ENCODE measurements around the gene EXOC3. TPM values are rescaled to one million over a fixed set of nuclear protein-coding genes. Genes with fewer than 3 reads are reported as not detected.

EXOC3 gene
- total RNA-seq, 1 experiment from 2014 or later = 52.4 TPM

DNA sequence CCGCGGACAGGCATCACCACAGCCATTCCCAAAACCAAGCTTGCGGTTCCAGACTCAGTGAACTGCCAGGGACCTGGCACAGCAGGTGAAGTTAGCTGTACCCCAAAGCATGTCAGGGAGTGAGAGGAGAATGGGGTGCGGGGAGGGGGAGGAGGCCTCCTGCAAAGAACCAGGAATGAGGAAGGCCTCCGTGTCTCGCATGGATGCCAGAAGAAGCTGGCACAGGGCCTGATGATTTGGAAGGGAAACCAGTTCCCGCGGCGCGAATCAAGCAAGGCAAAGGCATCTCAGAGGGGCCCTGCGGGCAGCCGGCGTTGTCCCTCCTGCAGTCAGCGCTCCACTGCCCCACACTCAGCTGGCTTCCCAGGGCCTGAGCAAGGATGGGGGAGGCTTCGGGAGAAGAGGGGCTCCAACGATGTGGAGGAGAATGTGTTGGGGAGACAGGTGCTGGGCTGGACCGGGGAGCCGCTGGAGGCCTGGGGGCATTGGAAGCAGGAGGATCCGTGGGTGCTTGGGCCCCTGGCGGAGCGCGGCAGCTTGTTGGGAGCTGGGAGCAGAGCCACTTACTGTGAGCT is 66.7 kb downstream of the EXOC3 start:
- Histone ChIP-seq H3K4me1 (ENCODE audit: control insufficient read depth in 1 of 2, insufficient read depth in 2 of 2, low read length in 2 of 2) (no peaks in the 10 kb centered on the region), H3K36me3 (ENCODE audit: control insufficient read depth in 1 of 2, insufficient read depth in 2 of 2, low read length in 2 of 2) (no peaks in the 10 kb centered on the region), H3K79me2 (ENCODE audit: insufficient read depth, low read length) (no peaks in the 10 kb centered on the region), H3K9me2 (ENCODE audit: insufficient read depth) (no peaks in the 10 kb centered on the region), H3K27me3 (ENCODE audit: insufficient read depth, low read length) (no peaks in the 10 kb centered on the region), H3K27ac (ENCODE audit: low read depth, low read length) (no peak overlapping the region), H3K9me3 (ENCODE audit: control insufficient read depth in 1 of 2, insufficient read depth in 1 of 2, low read depth in 1 of 2, low read length in 2 of 2) (no peaks in the 10 kb centered on the region), H2AFZ (ENCODE audit: low read depth, low read length, poor library complexity, severe bottlenecking) (no peak overlapping the region), H3K9ac (ENCODE audit: low read length) (no peak overlapping the region), H3K4me3 (replicated peaks in 1 of 2; ENCODE audit: low read depth in 1 of 2, low read length in 2 of 2) (no peak overlapping the region), H4K20me1 (ENCODE audit: insufficient read depth) (no peaks in the 10 kb centered on the region), H3K4me2 (ENCODE audit: low read length) (no peak overlapping the region)
- TF ChIP-seq CBX3 (IDR thresholded peaks at IDR 0.05; ENCODE audit: low read depth) = no peak
- TF ChIP-seq, protein P1, sequence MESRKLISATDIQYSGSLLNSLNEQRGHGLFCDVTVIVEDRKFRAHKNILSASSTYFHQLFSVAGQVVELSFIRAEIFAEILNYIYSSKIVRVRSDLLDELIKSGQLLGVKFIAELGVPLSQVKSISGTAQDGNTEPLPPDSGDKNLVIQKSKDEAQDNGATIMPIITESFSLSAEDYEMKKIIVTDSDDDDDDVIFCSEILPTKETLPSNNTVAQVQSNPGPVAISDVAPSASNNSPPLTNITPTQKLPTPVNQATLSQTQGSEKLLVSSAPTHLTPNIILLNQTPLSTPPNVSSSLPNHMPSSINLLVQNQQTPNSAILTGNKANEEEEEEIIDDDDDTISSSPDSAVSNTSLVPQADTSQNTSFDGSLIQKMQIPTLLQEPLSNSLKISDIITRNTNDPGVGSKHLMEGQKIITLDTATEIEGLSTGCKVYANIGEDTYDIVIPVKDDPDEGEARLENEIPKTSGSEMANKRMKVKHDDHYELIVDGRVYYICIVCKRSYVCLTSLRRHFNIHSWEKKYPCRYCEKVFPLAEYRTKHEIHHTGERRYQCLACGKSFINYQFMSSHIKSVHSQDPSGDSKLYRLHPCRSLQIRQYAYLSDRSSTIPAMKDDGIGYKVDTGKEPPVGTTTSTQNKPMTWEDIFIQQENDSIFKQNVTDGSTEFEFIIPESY (IDR thresholded peaks at IDR 0.05; ENCODE audit: extremely low read depth, insufficient replicate concordance, low read length) = no peak
- TF ChIP-seq CEBPB (IDR thresholded peaks at IDR 0.05; ENCODE audit: low read depth) = no peak
- TF ChIP-seq POLR2AphosphoS5 (IDR thresholded peaks at IDR 0.05; ENCODE audit: low read depth, low read length) = no peak
- TF ChIP-seq ELF1 (IDR thresholded peaks at IDR 0.05; ENCODE audit: borderline replicate concordance, low read depth) = no peak
- TF ChIP-seq FOSL1 (IDR thresholded peaks at IDR 0.05; ENCODE audit: low read depth) = no peak
- no peak for TF ChIP-seq POLR2A (IDR thresholded peaks at IDR 0.05; ENCODE audit: borderline replicate concordance, extremely low read depth, insufficient read depth, insufficient read length)
- BruUV-seq (replicated peaks) = no TSS peak
- ChIA-PET POLR2A (no interaction called here), RAD21 (ENCODE audit: low non-redundant PET in 1 of 2, low total read pairs in 2 of 2, uncharacterized antibody in 2 of 2, unreplicated experiment in 2 of 2) (no interaction called here), CTCF (no interaction called here)
- intact Hi-C loops (cut with micrococcal nuclease) = no loop called here
- no peak for ATAC-seq
- no peak for DNase-seq (ENCODE audit: low read depth, low spot score)

DNA sequence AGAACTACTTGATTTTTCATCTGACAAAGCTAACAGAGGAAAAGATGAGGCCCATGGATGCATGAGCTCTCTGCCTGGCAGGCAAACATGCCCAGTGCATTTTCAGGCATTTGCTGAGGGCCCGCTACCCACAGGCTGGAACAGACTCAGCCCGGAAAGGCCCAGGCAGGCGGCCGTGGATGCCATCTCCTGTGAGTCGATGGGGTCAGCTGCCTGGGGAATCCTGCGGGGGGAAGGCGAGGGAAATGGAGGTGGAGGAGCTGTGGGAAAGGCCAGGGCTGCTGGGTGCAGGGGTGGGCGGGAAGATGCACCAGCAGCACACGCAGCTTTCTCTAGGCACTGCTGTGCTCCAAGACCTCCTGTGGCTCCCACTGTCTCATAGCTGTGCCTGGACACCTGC is 67.5 kb downstream of the EXOC3 start:
- Histone ChIP-seq H3K27ac (ENCODE audit: low read depth, low read length) (no peak overlapping the region), H3K9ac (ENCODE audit: low read length) (no peak overlapping the region), H2AFZ (ENCODE audit: low read depth, low read length, poor library complexity, severe bottlenecking) (no peak overlapping the region), H3K4me3 (replicated peaks in 1 of 2; ENCODE audit: low read depth in 1 of 2, low read length in 2 of 2) (no peak overlapping the region), H3K4me1 (ENCODE audit: control insufficient read depth in 1 of 2, insufficient read depth in 2 of 2, low read length in 2 of 2) (no peaks in the 10 kb centered on the region), H3K27me3 (ENCODE audit: insufficient read depth, low read length) (no peaks in the 10 kb centered on the region), H4K20me1 (ENCODE audit: insufficient read depth) (no peaks in the 10 kb centered on the region), H3K79me2 (ENCODE audit: insufficient read depth, low read length) (no peaks in the 10 kb centered on the region), H3K36me3 (ENCODE audit: control insufficient read depth in 1 of 2, insufficient read depth in 2 of 2, low read length in 2 of 2) (no peaks in the 10 kb centered on the region), H3K4me2 (ENCODE audit: low read length) (no peak overlapping the region), H3K9me2 (ENCODE audit: insufficient read depth) (no peaks in the 10 kb centered on the region), H3K9me3 (ENCODE audit: control insufficient read depth in 1 of 2, insufficient read depth in 1 of 2, low read depth in 1 of 2, low read length in 2 of 2) (no peaks in the 10 kb centered on the region)
- ChIA-PET CTCF (interaction anchor here (0.6 kb wide), 1 partner anchor 17 kb away, joined by 3 read pairs; no protein-coding TSS in a partner anchor), POLR2A (no interaction called here), RAD21 (ENCODE audit: low non-redundant PET in 1 of 2, low total read pairs in 2 of 2, uncharacterized antibody in 2 of 2, unreplicated experiment in 2 of 2) (no interaction called here)
- DNase-seq (ENCODE audit: low read depth, low spot score) (no peak), ATAC-seq (no peak)
- no TSS peak for BruUV-seq (replicated peaks)
- intact Hi-C loops (cut with micrococcal nuclease) = no loop called here
- TF ChIP-seq SIN3A (IDR thresholded peaks at IDR 0.05; ENCODE audit: low read depth) (no peak), CEBPB (IDR thresholded peaks at IDR 0.05; ENCODE audit: low read depth) (no peak), EZH2phosphoT487 (IDR thresholded peaks at IDR 0.05; ENCODE audit: borderline replicate concordance) (no peak), SP1 (IDR thresholded peaks at IDR 0.05; ENCODE audit: low read depth) (no peak), FOSL1 (IDR thresholded peaks at IDR 0.05; ENCODE audit: low read depth) (no peak), ELF1 (IDR thresholded peaks at IDR 0.05; ENCODE audit: borderline replicate concordance, low read depth) (no peak), POLR2AphosphoS5 (IDR thresholded peaks at IDR 0.05; ENCODE audit: low read depth, low read length) (no peak)
- TF ChIP-seq, protein P2, sequence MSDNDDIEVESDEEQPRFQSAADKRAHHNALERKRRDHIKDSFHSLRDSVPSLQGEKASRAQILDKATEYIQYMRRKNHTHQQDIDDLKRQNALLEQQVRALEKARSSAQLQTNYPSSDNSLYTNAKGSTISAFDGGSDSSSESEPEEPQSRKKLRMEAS (IDR thresholded peaks at IDR 0.05) = no peak
- TF ChIP-seq, protein P3, sequence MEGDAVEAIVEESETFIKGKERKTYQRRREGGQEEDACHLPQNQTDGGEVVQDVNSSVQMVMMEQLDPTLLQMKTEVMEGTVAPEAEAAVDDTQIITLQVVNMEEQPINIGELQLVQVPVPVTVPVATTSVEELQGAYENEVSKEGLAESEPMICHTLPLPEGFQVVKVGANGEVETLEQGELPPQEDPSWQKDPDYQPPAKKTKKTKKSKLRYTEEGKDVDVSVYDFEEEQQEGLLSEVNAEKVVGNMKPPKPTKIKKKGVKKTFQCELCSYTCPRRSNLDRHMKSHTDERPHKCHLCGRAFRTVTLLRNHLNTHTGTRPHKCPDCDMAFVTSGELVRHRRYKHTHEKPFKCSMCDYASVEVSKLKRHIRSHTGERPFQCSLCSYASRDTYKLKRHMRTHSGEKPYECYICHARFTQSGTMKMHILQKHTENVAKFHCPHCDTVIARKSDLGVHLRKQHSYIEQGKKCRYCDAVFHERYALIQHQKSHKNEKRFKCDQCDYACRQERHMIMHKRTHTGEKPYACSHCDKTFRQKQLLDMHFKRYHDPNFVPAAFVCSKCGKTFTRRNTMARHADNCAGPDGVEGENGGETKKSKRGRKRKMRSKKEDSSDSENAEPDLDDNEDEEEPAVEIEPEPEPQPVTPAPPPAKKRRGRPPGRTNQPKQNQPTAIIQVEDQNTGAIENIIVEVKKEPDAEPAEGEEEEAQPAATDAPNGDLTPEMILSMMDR (IDR thresholded peaks at IDR 0.05 in 2 of 3, conservative IDR thresholded peaks at IDR 0.05 in 1 of 3; ENCODE audit: borderline replicate concordance in 1 of 3, insufficient read depth in 1 of 3, low read depth in 2 of 3, low read length in 2 of 3) = no peak
